ENCODE measurements around the gene QDPR.

QDPR gene

DNA sequence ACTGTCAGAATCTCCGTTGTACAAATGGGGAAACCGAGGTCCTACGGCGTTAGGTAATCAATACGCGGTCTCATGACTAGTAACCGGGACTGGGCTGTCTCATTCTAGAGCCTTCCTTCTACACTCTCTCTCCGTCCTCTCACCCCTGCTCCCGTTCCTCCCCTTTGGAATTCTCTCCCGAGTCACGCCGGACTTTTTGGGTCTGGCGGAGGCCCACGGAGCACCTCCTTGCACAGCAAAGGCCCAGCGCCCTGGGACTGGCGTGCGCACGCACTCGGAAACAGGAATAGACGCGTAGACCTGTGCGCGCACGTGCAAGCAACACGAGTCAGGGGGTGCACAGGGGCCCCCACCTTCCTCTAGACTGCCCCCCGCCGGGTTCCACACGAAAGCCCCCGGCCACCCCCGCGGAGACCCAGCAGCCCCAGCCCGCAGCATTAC lies 361 bp downstream of the QDPR start:
- no peak for TF ChIP-seq ESRRG (CRISPR knock-in tag; IDR thresholded peaks at IDR 0.05)
- TF ChIP-seq, protein P1, sequence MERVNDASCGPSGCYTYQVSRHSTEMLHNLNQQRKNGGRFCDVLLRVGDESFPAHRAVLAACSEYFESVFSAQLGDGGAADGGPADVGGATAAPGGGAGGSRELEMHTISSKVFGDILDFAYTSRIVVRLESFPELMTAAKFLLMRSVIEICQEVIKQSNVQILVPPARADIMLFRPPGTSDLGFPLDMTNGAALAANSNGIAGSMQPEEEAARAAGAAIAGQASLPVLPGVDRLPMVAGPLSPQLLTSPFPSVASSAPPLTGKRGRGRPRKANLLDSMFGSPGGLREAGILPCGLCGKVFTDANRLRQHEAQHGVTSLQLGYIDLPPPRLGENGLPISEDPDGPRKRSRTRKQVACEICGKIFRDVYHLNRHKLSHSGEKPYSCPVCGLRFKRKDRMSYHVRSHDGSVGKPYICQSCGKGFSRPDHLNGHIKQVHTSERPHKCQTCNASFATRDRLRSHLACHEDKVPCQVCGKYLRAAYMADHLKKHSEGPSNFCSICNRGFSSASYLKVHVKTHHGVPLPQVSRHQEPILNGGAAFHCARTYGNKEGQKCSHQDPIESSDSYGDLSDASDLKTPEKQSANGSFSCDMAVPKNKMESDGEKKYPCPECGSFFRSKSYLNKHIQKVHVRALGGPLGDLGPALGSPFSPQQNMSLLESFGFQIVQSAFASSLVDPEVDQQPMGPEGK (CRISPR knock-in tag; IDR thresholded peaks at IDR 0.05; ENCODE audit: borderline replicate concordance): peak; percentile 47; the same call in 1 of the 2 replicates
- peak; percentile 77 for ATAC-seq

DNA sequence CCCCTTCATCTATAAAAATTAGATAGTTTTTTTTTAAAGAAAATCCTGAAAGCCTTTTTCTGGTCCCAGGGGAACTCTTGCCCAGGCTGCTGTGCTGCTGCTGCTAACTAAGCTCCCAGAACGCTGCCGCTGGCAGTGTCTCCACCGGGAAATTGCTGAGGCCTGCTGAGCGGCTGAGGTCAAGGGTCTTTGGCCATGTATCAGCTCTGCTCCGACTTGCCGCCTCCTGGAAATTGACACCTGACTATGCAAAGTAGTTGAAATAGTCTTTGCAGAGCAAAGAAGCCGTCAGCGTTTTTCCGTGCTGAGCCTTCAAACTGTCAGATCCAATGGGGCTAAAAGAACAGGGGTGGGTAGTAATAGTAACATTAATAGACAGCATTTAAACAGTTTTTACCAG lies 839 bp downstream of the QDPR start:
- ATAC-seq: no peak

DNA sequence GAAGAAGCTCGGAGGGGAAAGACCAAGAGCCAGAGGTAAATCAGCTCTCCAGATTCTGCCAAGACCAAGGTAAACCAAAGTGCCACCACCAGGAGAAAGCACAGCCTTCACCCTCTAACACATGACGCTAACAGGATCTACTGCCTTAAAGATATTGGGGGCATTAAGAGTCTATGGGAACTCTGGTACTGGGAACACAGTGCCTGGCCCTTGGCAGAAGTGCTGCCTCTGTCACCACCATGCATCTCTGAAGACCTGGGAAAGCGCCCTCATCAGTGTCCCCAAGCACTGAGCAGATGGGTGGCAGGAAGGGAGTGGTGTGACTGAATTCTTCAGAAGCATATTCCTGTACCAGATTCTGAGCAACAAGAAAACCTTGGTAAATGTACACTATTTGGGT lies 1.3 kb downstream of the QDPR start:
- ATAC-seq: no peak
- TF ChIP-seq CSDC2 (CRISPR knock-in tag; IDR thresholded peaks at IDR 0.05) (no peak), SNAI2 (CRISPR knock-in tag; IDR thresholded peaks at IDR 0.05) (no peak), TCF4 (CRISPR knock-in tag; IDR thresholded peaks at IDR 0.05; ENCODE audit: borderline replicate concordance) (no peak), ESRRG (CRISPR knock-in tag; IDR thresholded peaks at IDR 0.05) (no peak), RARB (CRISPR knock-in tag; IDR thresholded peaks at IDR 0.05) (no peak), ARNTL (CRISPR knock-in tag; IDR thresholded peaks at IDR 0.05; ENCODE audit: borderline replicate concordance, low read depth) (no peak), ZNF70 (CRISPR knock-in tag; IDR thresholded peaks at IDR 0.05) (no peak), ZFP30 (CRISPR knock-in tag; IDR thresholded peaks at IDR 0.05) (no peak), OSR1 (CRISPR knock-in tag; IDR thresholded peaks at IDR 0.05) (no peak), BACH2 (CRISPR knock-in tag; IDR thresholded peaks at IDR 0.05; ENCODE audit: borderline replicate concordance) (no peak), PPARA (CRISPR knock-in tag; IDR thresholded peaks at IDR 0.05; ENCODE audit: borderline replicate concordance) (no peak), ZNF565 (CRISPR knock-in tag; conservative IDR thresholded peaks at IDR 0.05; ENCODE audit: low read depth) (no peak), ZFP3 (CRISPR knock-in tag; IDR thresholded peaks at IDR 0.05) (no peak)
- TF ChIP-seq, protein P1 (CRISPR knock-in tag; IDR thresholded peaks at IDR 0.05; ENCODE audit: borderline replicate concordance): no peak
- TF ChIP-seq, protein P2, sequence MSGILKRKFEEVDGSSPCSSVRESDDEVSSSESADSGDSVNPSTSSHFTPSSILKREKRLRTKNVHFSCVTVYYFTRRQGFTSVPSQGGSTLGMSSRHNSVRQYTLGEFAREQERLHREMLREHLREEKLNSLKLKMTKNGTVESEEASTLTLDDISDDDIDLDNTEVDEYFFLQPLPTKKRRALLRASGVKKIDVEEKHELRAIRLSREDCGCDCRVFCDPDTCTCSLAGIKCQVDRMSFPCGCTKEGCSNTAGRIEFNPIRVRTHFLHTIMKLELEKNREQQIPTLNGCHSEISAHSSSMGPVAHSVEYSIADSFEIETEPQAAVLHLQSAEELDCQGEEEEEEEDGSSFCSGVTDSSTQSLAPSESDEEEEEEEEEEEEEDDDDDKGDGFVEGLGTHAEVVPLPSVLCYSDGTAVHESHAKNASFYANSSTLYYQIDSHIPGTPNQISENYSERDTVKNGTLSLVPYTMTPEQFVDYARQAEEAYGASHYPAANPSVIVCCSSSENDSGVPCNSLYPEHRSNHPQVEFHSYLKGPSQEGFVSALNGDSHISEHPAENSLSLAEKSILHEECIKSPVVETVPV (CRISPR knock-in tag; IDR thresholded peaks at IDR 0.05): no peak
- TF ChIP-seq, protein P3, sequence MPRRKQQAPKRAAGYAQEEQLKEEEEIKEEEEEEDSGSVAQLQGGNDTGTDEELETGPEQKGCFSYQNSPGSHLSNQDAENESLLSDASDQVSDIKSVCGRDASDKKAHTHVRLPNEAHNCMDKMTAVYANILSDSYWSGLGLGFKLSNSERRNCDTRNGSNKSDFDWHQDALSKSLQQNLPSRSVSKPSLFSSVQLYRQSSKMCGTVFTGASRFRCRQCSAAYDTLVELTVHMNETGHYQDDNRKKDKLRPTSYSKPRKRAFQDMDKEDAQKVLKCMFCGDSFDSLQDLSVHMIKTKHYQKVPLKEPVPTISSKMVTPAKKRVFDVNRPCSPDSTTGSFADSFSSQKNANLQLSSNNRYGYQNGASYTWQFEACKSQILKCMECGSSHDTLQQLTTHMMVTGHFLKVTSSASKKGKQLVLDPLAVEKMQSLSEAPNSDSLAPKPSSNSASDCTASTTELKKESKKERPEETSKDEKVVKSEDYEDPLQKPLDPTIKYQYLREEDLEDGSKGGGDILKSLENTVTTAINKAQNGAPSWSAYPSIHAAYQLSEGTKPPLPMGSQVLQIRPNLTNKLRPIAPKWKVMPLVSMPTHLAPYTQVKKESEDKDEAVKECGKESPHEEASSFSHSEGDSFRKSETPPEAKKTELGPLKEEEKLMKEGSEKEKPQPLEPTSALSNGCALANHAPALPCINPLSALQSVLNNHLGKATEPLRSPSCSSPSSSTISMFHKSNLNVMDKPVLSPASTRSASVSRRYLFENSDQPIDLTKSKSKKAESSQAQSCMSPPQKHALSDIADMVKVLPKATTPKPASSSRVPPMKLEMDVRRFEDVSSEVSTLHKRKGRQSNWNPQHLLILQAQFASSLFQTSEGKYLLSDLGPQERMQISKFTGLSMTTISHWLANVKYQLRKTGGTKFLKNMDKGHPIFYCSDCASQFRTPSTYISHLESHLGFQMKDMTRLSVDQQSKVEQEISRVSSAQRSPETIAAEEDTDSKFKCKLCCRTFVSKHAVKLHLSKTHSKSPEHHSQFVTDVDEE (CRISPR knock-in tag; IDR thresholded peaks at IDR 0.05): no peak
- TF ChIP-seq, protein P4, sequence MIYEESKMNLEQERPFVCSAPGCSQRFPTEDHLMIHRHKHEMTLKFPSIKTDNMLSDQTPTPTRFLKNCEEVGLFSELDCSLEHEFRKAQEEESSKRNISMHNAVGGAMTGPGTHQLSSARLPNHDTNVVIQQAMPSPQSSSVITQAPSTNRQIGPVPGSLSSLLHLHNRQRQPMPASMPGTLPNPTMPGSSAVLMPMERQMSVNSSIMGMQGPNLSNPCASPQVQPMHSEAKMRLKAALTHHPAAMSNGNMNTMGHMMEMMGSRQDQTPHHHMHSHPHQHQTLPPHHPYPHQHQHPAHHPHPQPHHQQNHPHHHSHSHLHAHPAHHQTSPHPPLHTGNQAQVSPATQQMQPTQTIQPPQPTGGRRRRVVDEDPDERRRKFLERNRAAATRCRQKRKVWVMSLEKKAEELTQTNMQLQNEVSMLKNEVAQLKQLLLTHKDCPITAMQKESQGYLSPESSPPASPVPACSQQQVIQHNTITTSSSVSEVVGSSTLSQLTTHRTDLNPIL (CRISPR knock-in tag; IDR thresholded peaks at IDR 0.05; ENCODE audit: low read depth): no peak
- TF ChIP-seq, protein P5, sequence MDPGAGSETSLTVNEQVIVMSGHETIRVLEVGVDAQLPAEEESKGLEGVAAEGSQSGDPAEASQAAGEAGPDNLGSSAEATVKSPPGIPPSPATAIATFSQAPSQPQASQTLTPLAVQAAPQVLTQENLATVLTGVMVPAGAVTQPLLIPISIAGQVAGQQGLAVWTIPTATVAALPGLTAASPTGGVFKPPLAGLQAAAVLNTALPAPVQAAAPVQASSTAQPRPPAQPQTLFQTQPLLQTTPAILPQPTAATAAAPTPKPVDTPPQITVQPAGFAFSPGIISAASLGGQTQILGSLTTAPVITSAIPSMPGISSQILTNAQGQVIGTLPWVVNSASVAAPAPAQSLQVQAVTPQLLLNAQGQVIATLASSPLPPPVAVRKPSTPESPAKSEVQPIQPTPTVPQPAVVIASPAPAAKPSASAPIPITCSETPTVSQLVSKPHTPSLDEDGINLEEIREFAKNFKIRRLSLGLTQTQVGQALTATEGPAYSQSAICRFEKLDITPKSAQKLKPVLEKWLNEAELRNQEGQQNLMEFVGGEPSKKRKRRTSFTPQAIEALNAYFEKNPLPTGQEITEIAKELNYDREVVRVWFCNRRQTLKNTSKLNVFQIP (CRISPR knock-in tag; IDR thresholded peaks at IDR 0.05; ENCODE audit: borderline replicate concordance, low read depth): no peak

More for the DNA sequence above, 839 bp downstream of the QDPR start:
- TF ChIP-seq BACH2 (CRISPR knock-in tag; IDR thresholded peaks at IDR 0.05; ENCODE audit: borderline replicate concordance) (no peak), PPARA (CRISPR knock-in tag; IDR thresholded peaks at IDR 0.05; ENCODE audit: borderline replicate concordance) (no peak)
